Natural killer cell (primary cell): ENCODE data around the gene FBXL17. TPM values are rescaled to one million over a fixed set of nuclear protein-coding genes. Genes with fewer than 3 reads are reported as not detected.

Experiments used
- ATAC-seq, 3 donors: fragments of 150-1000 bp in 2 of 3; fragments of 200-7000 bp in 1 of 3; cut with Tn5 transposase; 1 replicate in 1 of 3; 2 replicates in 2 of 3; pipeline ENCODE4 v1.10.0; 2021; ENCODE audit warnings: mild to moderate bottlenecking in 2 of 3, moderate library complexity in 2 of 3
- DNase-seq, 2 donors: peaks; one replicate each; pipeline versions ENCODE4 v3.0.0 to v3.0.0-alpha.2; 2013 to 2021; ENCODE audit warnings: mixed read lengths in 1 of 2
- H3K27ac ChIP-seq: one replicate; pipeline ENCODE4 v1.5.1; 2013; ENCODE audit warnings: mild to moderate bottlenecking, low read length
- H3K27me3 ChIP-seq: one replicate; pipeline ENCODE4 v1.6.1; 2013; ENCODE audit warnings: low read length; ENCODE audit not compliant: control insufficient read depth, insufficient read depth
- H3K36me3 ChIP-seq: one replicate; pipeline ENCODE4 v1.6.1; 2013; ENCODE audit warnings: low read length; ENCODE audit not compliant: control insufficient read depth, insufficient read depth
- H3K4me1 ChIP-seq: one replicate; pipeline ENCODE4 v1.6.1; 2013; ENCODE audit warnings: low read length; ENCODE audit not compliant: control insufficient read depth, insufficient read depth
- H3K4me3 ChIP-seq: one replicate; pipeline ENCODE4 v1.5.1; 2013; ENCODE audit warnings: low read length
- H3K9me3 ChIP-seq: one replicate; pipeline ENCODE4 v1.6.1; 2013; ENCODE audit warnings: low read length; ENCODE audit not compliant: control insufficient read depth, insufficient read depth
- H3K27ac Mint-ChIP-seq, 2 donors: one replicate each; pipeline ENCODE4 v1.8.0; 2022; ENCODE audit warnings: mild to moderate bottlenecking in 2 of 2, mixed read lengths in 2 of 2, moderate library complexity in 1 of 2
- H3K27me3 Mint-ChIP-seq, 2 donors: one replicate each; pipeline ENCODE4 v1.8.0; 2022; ENCODE audit warnings: low read depth in 2 of 2, mixed read lengths in 2 of 2
- H3K36me3 Mint-ChIP-seq: one replicate; pipeline ENCODE4 v1.8.0; 2022; ENCODE audit warnings: mixed read lengths
- H3K4me1 Mint-ChIP-seq, 2 donors: one replicate each; pipeline ENCODE4 v1.8.0; 2022; ENCODE audit warnings: mixed read lengths in 2 of 2
- H3K4me3 Mint-ChIP-seq: one replicate; pipeline ENCODE4 v1.8.0; 2022; ENCODE audit warnings: mild to moderate bottlenecking, moderate library complexity, mixed read lengths
- H3K9me3 Mint-ChIP-seq, 2 donors: one replicate each; pipeline ENCODE4 v1.8.0; 2022; ENCODE audit warnings: mixed read lengths in 2 of 2
- CTCF ChIP-seq: fragments of 200-600 bp; IDR thresholded peaks from one replicate; pipeline ENCODE4 v1.8.0; 2022; ENCODE audit warnings: antibody characterized with exemption
- WGBS: methylation state at CpG from one replicate; pipeline ENCODE4 v1.1.7; 2013; ENCODE audit warnings: missing lambda C conversion rate; ENCODE audit not compliant: insufficient coverage; 5-methylcytosine and 5-hydroxymethylcytosine counted together
- intact Hi-C: fragments of 100-400 bp; cut with micrococcal nuclease; formaldehyde crosslinking; loops from one replicate; pipeline ENCODE4 v1.14.2; 2022
- total RNA-seq, 4 donors: library from RNA; stranded (reverse); fragments of 120-200 nt in 1 of 4; gene quantifications; one replicate each; pipeline versions ENCODE4 v1.2.3 to v1.2.4, GENCODE V29; 2013 to 2022

The FBXL17 gene
- total RNA-seq, 3 donors from 2014 or later (not counting 1 experiment from before 2014, with no cell fraction given) = 34.2 to 46.8 (median 34.9) TPM

GRCh38 chr5:107968998-107969397 lies 412.9 kb downstream of the FBXL17 start:
- Histone ChIP-seq H3K36me3 (no peaks in the 10 kb centered on the region), H3K9me3 (no peaks in the 10 kb centered on the region), H3K4me3 (no peak overlapping the region), H3K4me1 (no peaks in the 10 kb centered on the region), H3K27me3 (no peaks in the 10 kb centered on the region), H3K27ac (no peak overlapping the region)
- no peak overlapping the region for H3K4me3 Mint-ChIP-seq
- no peaks in the 10 kb centered on the region for H3K36me3 Mint-ChIP-seq
- TF ChIP-seq CTCF = no peak
- ATAC-seq (no peak), DNase-seq (no peak)
- no peaks in the 10 kb centered on the region for H3K27me3 Mint-ChIP-seq
- H3K9me3 Mint-ChIP-seq = no peaks in the 10 kb centered on the region
- H3K4me1 Mint-ChIP-seq = peaks cover 7 to 9% of the 10 kb centered on the region in 2 donors
- WGBS = 99% methylated on average over 4 of the region's 4 CpGs
- intact Hi-C loops = no loop called here
- no peak overlapping the region for H3K27ac Mint-ChIP-seq

- Mint-ChIP-seq H3K36me3 (no peaks in the 10 kb centered on the region), H3K27me3 (no peaks in the 10 kb centered on the region), H3K4me3 (no peak overlapping the region), H3K27ac (no peak overlapping the region), H3K4me1 (peaks cover 7 to 9% of the 10 kb centered on the region in 2 donors), H3K9me3 (no peaks in the 10 kb centered on the region)
- Histone ChIP-seq H3K4me3 (no peak overlapping the region), H3K36me3 (no peaks in the 10 kb centered on the region), H3K9me3 (no peaks in the 10 kb centered on the region), H3K4me1 (no peaks in the 10 kb centered on the region), H3K27me3 (no peaks in the 10 kb centered on the region), H3K27ac (no peak overlapping the region)
- TF ChIP-seq CTCF = no peak
- ATAC-seq = no peak
- intact Hi-C loops = no loop called here
- no peak for DNase-seq
These were observed 413.5 kb downstream of the FBXL17 start for GRCh38 chr5:107968406-107968843.

- Mint-ChIP-seq H3K36me3 (no peaks in the 10 kb centered on the region), H3K27ac (no peak overlapping the region), H3K4me3 (no peak overlapping the region), H3K4me1 (no peaks in the 10 kb centered on the region), H3K27me3 (no peaks in the 10 kb centered on the region), H3K9me3 (no peaks in the 10 kb centered on the region)
- Histone ChIP-seq H3K4me1 (no peaks in the 10 kb centered on the region), H3K27me3 (no peaks in the 10 kb centered on the region), H3K27ac (no peak overlapping the region), H3K4me3 (no peak overlapping the region), H3K36me3 (no peaks in the 10 kb centered on the region), H3K9me3 (no peaks in the 10 kb centered on the region)
- WGBS = no CpG with 5 or more reads among the region's 1 CpG
- ATAC-seq (no peak), DNase-seq (no peak)
- intact Hi-C loops = no loop called here
- no peak for TF ChIP-seq CTCF
These were observed 415.7 kb downstream of the FBXL17 start for GRCh38 chr5:107966201-107966600.

- ATAC-seq (no peak), DNase-seq (no peak)
- no peak for TF ChIP-seq CTCF
- no peaks in the 10 kb centered on the region for H3K36me3 Mint-ChIP-seq
- no peaks in the 10 kb centered on the region for H3K27me3 Mint-ChIP-seq
- no peaks in the 10 kb centered on the region for H3K4me1 ChIP-seq
- H3K4me3 Mint-ChIP-seq = no peak overlapping the region
- peaks cover 10 to 14% of the 10 kb centered on the region in 2 donors for H3K4me1 Mint-ChIP-seq
- H3K9me3 Mint-ChIP-seq = no peaks in the 10 kb centered on the region
- no peak overlapping the region for H3K27ac ChIP-seq
- WGBS = 92% methylated on average over 1 of the region's 1 CpG
- H3K27ac Mint-ChIP-seq = no peak overlapping the region
- intact Hi-C loops = no loop called here
- H3K36me3 ChIP-seq = no peaks in the 10 kb centered on the region
- no peaks in the 10 kb centered on the region for H3K27me3 ChIP-seq
- H3K9me3 ChIP-seq = no peaks in the 10 kb centered on the region
- no peak overlapping the region for H3K4me3 ChIP-seq
These were observed 417.2 kb downstream of the FBXL17 start for GRCh38 chr5:107964722-107965121.
